Ectodermal cell (in vitro differentiated cells): Measurements from ENCODE around the gene DNAAF6.

ENCODE experiments used
- H3K27ac ChIP-seq: 2 replicates; pipeline ENCODE4 v1.7.0; 2013; ENCODE audit warnings: mild to moderate bottlenecking, low read depth, low read length; ENCODE audit not compliant: insufficient read depth, poor library complexity, severe bottlenecking
- H3K27me3 ChIP-seq: 2 replicates; pipeline ENCODE4 v1.7.0; 2013; ENCODE audit warnings: mild to moderate bottlenecking, low read length; ENCODE audit not compliant: insufficient read depth, control insufficient read depth, poor library complexity, severe bottlenecking
- H3K36me3 ChIP-seq: one replicate; pipeline ENCODE4 v1.7.0; 2013; ENCODE audit warnings: low read length; ENCODE audit not compliant: control insufficient read depth, insufficient read depth
- H3K4me1 ChIP-seq: one replicate; pipeline ENCODE4 v1.7.0; 2013; ENCODE audit warnings: low read length; ENCODE audit not compliant: control insufficient read depth, insufficient read depth
- H3K4me3 ChIP-seq: 2 replicates; pipeline ENCODE4 v1.7.0; 2013; ENCODE audit warnings: low read depth, low read length, control low read depth; ENCODE audit not compliant: insufficient read depth
- H3K9me3 ChIP-seq: 2 replicates; pipeline ENCODE4 v1.7.0; 2013; ENCODE audit warnings: mild to moderate bottlenecking, low read length, moderate library complexity; ENCODE audit not compliant: control insufficient read depth
- WGBS, 2 experiments: methylation state at CpG; one replicate each; pipeline ENCODE4 v1.1.7; 2013; ENCODE audit warnings: missing lambda C conversion rate in 2 of 2; 5-methylcytosine and 5-hydroxymethylcytosine counted together

The DNAAF6 gene

GRCh38 chrX:107288676-107289075 is 82.3 kb downstream of the DNAAF6 start:
- no peaks in the 10 kb centered on the region for H3K4me1 ChIP-seq
- no peaks in the 10 kb centered on the region for H3K9me3 ChIP-seq
- no peak overlapping the region for H3K27ac ChIP-seq
- no peak overlapping the region for H3K4me3 ChIP-seq
- no peaks in the 10 kb centered on the region for H3K27me3 ChIP-seq
- WGBS, 2 experiments, result 93 to 100% methylated on average over 3 to 4 of the region's 4 CpGs
- no peaks in the 10 kb centered on the region for H3K36me3 ChIP-seq

- Histone ChIP-seq H3K4me1 (no peaks in the 10 kb centered on the region), H3K4me3 (no peak overlapping the region), H3K27me3 (no peaks in the 10 kb centered on the region), H3K36me3 (no peaks in the 10 kb centered on the region), H3K9me3 (no peaks in the 10 kb centered on the region), H3K27ac (no peak overlapping the region)
- 85 to 91% methylated on average over 2 of the region's 2 CpGs for WGBS, 2 experiments
These were observed 83.6 kb downstream of the DNAAF6 start for GRCh38 chrX:107290019-107290418.

- WGBS, 2 experiments, result 79 to 92% methylated on average over 2 of the region's 2 CpGs
- Histone ChIP-seq H3K9me3 (no peaks in the 10 kb centered on the region), H3K36me3 (no peaks in the 10 kb centered on the region), H3K4me3 (no peak overlapping the region), H3K4me1 (no peaks in the 10 kb centered on the region), H3K27ac (no peak overlapping the region), H3K27me3 (no peaks in the 10 kb centered on the region)
These were observed 86.6 kb downstream of the DNAAF6 start for GRCh38 chrX:107293056-107293455.
